Fibroblast of lung (primary cell): ENCODE measurements around the gene TOLLIP.
"Not testable (repeated sequence)": the region's sequence is repeated elsewhere in the genome, so short reads cannot be mapped to it uniquely, and the experiment has no call there.

ENCODE experiments used
- CTCF ChIP-seq, 2 donors: IDR thresholded peaks in 1 of 2; conservative IDR thresholded peaks in 1 of 2; 1 replicate in 1 of 2; 2 replicates in 1 of 2; pipeline ENCODE4 v1.5.1; 2011 to 2012; ENCODE audit warnings: low read length in 2 of 2, control low read depth in 1 of 2, inconsistent platforms in 1 of 2, low read depth in 1 of 2, mild to moderate bottlenecking in 1 of 2
- EZH2 ChIP-seq: IDR thresholded peaks from 2 replicates; pipeline ENCODE4 v1.5.1; 2012; ENCODE audit warnings: low read length, control low read depth, mild to moderate bottlenecking; ENCODE audit errors: missing control alignments

GRCh38 chr11:1247026-1247425 lies 62.4 kb downstream of the TOLLIP start:
- not testable (repeated sequence) for TF ChIP-seq EZH2; CTCF (conservative IDR thresholded peaks at IDR 0.05 in 1 of 2, IDR thresholded peaks at IDR 0.05 in 1 of 2; ENCODE audit: low read depth in 1 of 2, low read length in 2 of 2)
